Measurements from ENCODE around the gene ITFG1. TPM values are rescaled to one million over a fixed set of nuclear protein-coding genes. Genes with fewer than 3 reads are reported as not detected.

The ITFG1 gene
- total and polyA plus RNA-seq, 3 donors from 2014 or later: 94.7 to 130 (median 121) TPM

GRCh38 chr16:47317465-47318240, 143.2 kb downstream of the ITFG1 start:
- H3K27ac ChIP-seq: no peak overlapping the region
- H3K27me3 ChIP-seq: no peaks in the 10 kb centered on the region
- TF ChIP-seq POLR2A (IDR thresholded peaks at IDR 0.05) (no peak), CTCF (IDR thresholded peaks at IDR 0.05) (no peak)
- WGBS, 2 donors: 66 to 72% methylated on average over 7 of the region's 7 CpGs
- no peak overlapping the region for H3K4me3 ChIP-seq
- no peak for DNase-seq
- H3K4me1 ChIP-seq: no peaks in the 10 kb centered on the region
- H3K9me3 ChIP-seq: no peaks in the 10 kb centered on the region
- intact Hi-C loops (cut with DNase I; ENCODE audit: low total_unique reads): no loop called here
- H3K36me3 ChIP-seq (ENCODE audit: low read depth, missing control alignments): no peaks in the 10 kb centered on the region

- no peak overlapping the region for H3K27ac ChIP-seq
- no peaks in the 10 kb centered on the region for H3K27me3 ChIP-seq
- intact Hi-C loops (cut with DNase I; ENCODE audit: low total_unique reads): no loop called here
- no peak overlapping the region for H3K4me3 ChIP-seq
- H3K9me3 ChIP-seq: no peaks in the 10 kb centered on the region
- no peak for DNase-seq
- WGBS, 2 donors: 41 to 64% methylated on average over 2 of the region's 2 CpGs
- H3K4me1 ChIP-seq: no peaks in the 10 kb centered on the region
- no peaks in the 10 kb centered on the region for H3K36me3 ChIP-seq (ENCODE audit: low read depth, missing control alignments)
- TF ChIP-seq CTCF (IDR thresholded peaks at IDR 0.05) (no peak), POLR2A (IDR thresholded peaks at IDR 0.05) (no peak)
Observed at GRCh38 chr16:47316442-47317015, 144.3 kb downstream of the ITFG1 start.

- no peaks in the 10 kb centered on the region for H3K27me3 ChIP-seq
- WGBS, 2 donors: 61 to 79% methylated on average over 8 of the region's 8 CpGs
- no peaks in the 10 kb centered on the region for H3K9me3 ChIP-seq
- H3K36me3 ChIP-seq (ENCODE audit: low read depth, missing control alignments): no peaks in the 10 kb centered on the region
- no peak overlapping the region for H3K4me3 ChIP-seq
- TF ChIP-seq CTCF (IDR thresholded peaks at IDR 0.05) (no peak), POLR2A (IDR thresholded peaks at IDR 0.05) (no peak)
- no peak overlapping the region for H3K27ac ChIP-seq
- intact Hi-C loops (cut with DNase I; ENCODE audit: low total_unique reads): no loop called here
- DNase-seq: no peak
- peaks cover 6% of the 10 kb centered on the region for H3K4me1 ChIP-seq
Observed at GRCh38 chr16:47311738-47312505, 148.9 kb downstream of the ITFG1 start.

GRCh38 chr16:47310792-47311211, 150.1 kb downstream of the ITFG1 start:
- H3K36me3 ChIP-seq (ENCODE audit: low read depth, missing control alignments): no peaks in the 10 kb centered on the region
- no peak overlapping the region for H3K4me3 ChIP-seq
- 59 to 68% methylated on average over 1 of the region's 1 CpG for WGBS, 2 donors
- no peaks in the 10 kb centered on the region for H3K27me3 ChIP-seq
- H3K9me3 ChIP-seq: no peaks in the 10 kb centered on the region
- TF ChIP-seq CTCF (IDR thresholded peaks at IDR 0.05): no peak
- no peak for TF ChIP-seq POLR2A (IDR thresholded peaks at IDR 0.05)
- H3K27ac ChIP-seq: no peak overlapping the region
- H3K4me1 ChIP-seq: peaks cover 6% of the 10 kb centered on the region
- no peak for DNase-seq
- intact Hi-C loops (cut with DNase I; ENCODE audit: low total_unique reads): no loop called here

All from testis (tissue), 3 donors.